ENCODE data around the gene FOXL2NB. TPM values are rescaled to one million over a fixed set of nuclear protein-coding genes. Genes with fewer than 3 reads are reported as not detected.
A peak's percentile ranks its signal among the peaks of the same experiment; 100 is the strongest.

FOXL2NB gene
- total and polyA plus RNA-seq, 2 of the 13 experiments (the other 11 are each of a cell fraction or from before 2014, with no cell fraction given): not detected

DNA sequence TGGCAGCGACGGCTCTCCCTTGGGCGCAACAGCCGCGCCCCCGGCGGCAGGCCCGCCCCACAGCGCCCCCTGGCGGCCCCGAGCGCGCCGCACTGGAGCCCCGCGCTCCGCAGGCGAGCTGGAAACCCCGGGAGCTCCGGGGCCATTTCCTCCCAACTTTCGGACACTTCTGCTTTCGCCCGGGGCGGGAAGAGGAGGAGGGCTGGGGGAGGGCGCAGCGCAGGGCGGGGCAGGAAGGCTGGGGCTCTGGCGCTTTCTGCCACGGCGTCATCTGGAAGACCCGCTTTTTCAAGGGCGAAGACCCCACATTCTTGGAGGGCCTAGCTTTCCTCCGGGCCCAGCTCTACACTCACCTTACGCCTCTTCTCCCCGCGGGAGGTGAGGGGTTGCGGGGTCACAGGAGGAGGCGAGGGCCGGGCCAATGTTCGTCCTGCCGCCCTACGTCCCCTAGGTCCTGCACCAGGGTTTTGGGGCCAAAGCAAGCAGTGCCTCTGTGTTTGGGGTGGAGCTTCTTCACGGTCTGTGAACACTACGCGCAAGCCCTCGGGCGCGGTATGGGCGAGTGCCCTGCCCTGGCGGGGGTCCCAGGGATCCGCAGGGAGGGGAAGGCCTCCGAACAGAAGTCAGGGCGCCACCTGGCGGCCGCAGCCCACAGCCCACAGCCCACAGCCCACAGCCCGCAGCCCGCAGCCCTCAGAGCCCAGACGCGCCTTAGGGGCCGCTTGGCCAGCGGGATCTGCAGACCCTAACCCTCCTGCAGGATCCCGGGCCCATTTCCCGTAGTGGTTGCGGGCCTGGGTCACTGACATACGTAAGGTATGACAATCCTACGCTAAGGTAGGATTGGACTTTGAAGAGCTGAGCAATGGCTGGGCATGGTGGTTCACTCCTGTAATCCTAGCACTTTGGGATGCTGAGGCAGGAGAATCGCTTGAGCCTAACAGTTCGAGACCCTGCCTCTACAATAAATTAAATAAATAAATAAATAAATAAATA lies 31.2 kb upstream of the FOXL2NB start (continued):
- TF ChIP-seq ZNF275 (CRISPR knock-in tag; IDR thresholded peaks at IDR 0.05; ENCODE audit: borderline replicate concordance) (no peak), MAF1 (CRISPR knock-in tag; IDR thresholded peaks at IDR 0.05; ENCODE audit: borderline replicate concordance) (no peak), SRSF1 (optimal IDR thresholded peaks at IDR 0.05; ENCODE audit: low read depth, low read length) (no peak), SMC3 (IDR thresholded peaks at IDR 0.05; ENCODE audit: low read length) (peak; percentile 56; the same call in 1 of the 2 replicates), IRF9 (CRISPR knock-in tag; IDR thresholded peaks at IDR 0.05; ENCODE audit: borderline replicate concordance) (0 out of 2 replicates have a peak, but pooled peaks have one; percentile 53), ZNF143 (CRISPR knock-in tag; IDR thresholded peaks at IDR 0.05) (no peak), CEBPB (IDR thresholded peaks at IDR 0.05; ENCODE audit: borderline replicate concordance, low read depth, low read length) (no peak), ZNF468 (CRISPR knock-in tag; IDR thresholded peaks at IDR 0.05) (no peak), ELF3 (CRISPR knock-in tag; IDR thresholded peaks at IDR 0.05) (0 out of 2 replicates have a peak, but pooled peaks have one; percentile 6), ZNF484 (CRISPR knock-in tag; IDR thresholded peaks at IDR 0.05; ENCODE audit: borderline replicate concordance, low read depth) (no peak), MED13 (CRISPR knock-in tag; IDR thresholded peaks at IDR 0.05) (0 out of 2 replicates have a peak, but pooled peaks have one; percentile 43), ZNF430 (CRISPR knock-in tag; IDR thresholded peaks at IDR 0.05) (peak; percentile 81), ARNT2 (CRISPR knock-in tag; IDR thresholded peaks at IDR 0.05; ENCODE audit: low read depth) (peak; percentile 50), TCF7 (IDR thresholded peaks at IDR 0.05; ENCODE audit: low read depth) (no peak), DNMT1 (CRISPR knock-in tag; IDR thresholded peaks at IDR 0.05) (no peak), DPF2 (CRISPR knock-in tag; IDR thresholded peaks at IDR 0.05; ENCODE audit: borderline replicate concordance, low read depth) (no peak), FOXO1 (CRISPR knock-in tag; IDR thresholded peaks at IDR 0.05) (peak; percentile 47; the same call in 1 of the 2 replicates)
- TF ChIP-seq, protein P1, sequence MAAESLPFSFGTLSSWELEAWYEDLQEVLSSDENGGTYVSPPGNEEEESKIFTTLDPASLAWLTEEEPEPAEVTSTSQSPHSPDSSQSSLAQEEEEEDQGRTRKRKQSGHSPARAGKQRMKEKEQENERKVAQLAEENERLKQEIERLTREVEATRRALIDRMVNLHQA (CRISPR knock-in tag; IDR thresholded peaks at IDR 0.05): no peak
- TF ChIP-seq, protein P2, sequence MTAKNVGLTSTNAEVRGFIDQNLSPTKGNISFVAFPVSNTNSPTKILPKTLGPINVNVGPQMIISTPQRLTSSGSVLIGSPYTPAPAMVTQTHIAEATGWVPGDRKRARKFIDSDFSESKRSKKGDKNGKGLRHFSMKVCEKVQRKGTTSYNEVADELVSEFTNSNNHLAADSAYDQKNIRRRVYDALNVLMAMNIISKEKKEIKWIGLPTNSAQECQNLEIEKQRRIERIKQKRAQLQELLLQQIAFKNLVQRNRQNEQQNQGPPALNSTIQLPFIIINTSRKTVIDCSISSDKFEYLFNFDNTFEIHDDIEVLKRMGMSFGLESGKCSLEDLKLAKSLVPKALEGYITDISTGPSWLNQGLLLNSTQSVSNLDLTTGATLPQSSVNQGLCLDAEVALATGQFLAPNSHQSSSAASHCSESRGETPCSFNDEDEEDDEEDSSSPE (CRISPR knock-in tag; IDR thresholded peaks at IDR 0.05): no peak; the same call in none of the 2 replicates
- TF ChIP-seq, protein P3, sequence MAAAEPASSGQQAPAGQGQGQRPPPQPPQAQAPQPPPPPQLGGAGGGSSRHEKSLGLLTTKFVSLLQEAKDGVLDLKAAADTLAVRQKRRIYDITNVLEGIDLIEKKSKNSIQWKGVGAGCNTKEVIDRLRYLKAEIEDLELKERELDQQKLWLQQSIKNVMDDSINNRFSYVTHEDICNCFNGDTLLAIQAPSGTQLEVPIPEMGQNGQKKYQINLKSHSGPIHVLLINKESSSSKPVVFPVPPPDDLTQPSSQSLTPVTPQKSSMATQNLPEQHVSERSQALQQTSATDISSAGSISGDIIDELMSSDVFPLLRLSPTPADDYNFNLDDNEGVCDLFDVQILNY (CRISPR knock-in tag; conservative IDR thresholded peaks at IDR 0.05): no peak
- TF ChIP-seq, protein P4, sequence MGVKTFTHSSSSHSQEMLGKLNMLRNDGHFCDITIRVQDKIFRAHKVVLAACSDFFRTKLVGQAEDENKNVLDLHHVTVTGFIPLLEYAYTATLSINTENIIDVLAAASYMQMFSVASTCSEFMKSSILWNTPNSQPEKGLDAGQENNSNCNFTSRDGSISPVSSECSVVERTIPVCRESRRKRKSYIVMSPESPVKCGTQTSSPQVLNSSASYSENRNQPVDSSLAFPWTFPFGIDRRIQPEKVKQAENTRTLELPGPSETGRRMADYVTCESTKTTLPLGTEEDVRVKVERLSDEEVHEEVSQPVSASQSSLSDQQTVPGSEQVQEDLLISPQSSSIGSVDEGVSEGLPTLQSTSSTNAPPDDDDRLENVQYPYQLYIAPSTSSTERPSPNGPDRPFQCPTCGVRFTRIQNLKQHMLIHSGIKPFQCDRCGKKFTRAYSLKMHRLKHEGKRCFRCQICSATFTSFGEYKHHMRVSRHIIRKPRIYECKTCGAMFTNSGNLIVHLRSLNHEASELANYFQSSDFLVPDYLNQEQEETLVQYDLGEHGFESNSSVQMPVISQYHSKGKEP (CRISPR knock-in tag; IDR thresholded peaks at IDR 0.05): no peak

Measured in HepG2 (cell line).